ENCODE results near the gene NFAM1. TPM values are rescaled to one million over a fixed set of nuclear protein-coding genes. Genes with fewer than 3 reads are reported as not detected.
A peak's percentile ranks its signal among the peaks of the same experiment; 100 is the strongest.

NFAM1 gene
- total and polyA plus RNA-seq, 3 donors from 2014 or later = 0.71 to 2.8 (median 1.2) TPM

DNA sequence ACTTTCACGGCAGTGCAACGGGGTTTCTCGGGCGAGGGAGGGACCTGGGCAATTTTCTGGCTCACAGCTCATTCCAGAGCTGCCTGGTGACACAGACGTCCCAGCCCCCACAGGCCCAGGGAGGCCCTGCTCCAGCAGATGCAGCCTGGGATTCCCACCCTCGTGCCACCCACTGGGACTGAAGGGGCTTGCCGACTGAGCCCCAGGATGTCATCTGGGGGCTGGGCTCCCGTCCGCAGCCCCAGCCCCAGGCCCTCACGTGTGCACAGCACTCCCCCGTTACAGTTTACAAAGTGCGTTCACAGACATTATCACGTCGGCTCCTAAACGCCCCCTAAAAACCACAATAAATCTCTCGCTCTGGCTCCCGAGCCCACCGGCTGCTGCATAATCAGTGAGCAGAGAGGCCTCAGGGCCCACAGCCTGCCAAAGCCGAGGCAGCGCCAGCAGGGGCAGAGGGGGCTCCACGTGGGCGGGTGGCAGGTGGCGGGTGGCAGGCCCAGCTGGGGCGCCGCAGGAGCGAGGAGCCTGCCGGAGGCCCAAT, 84.8 kb downstream of the NFAM1 start:
- 72 to 78% methylated on average over 21 to 23 of the region's 27 CpGs for WGBS, 2 donors
- H3K27ac ChIP-seq = no peak overlapping the region
- no peak overlapping the region for H3K4me3 ChIP-seq
- H3K27me3 ChIP-seq = no peaks in the 10 kb centered on the region
- no peaks in the 10 kb centered on the region for H3K4me1 ChIP-seq
- H3K9me3 ChIP-seq = no peaks in the 10 kb centered on the region
- no peak for TF ChIP-seq POLR2A (IDR thresholded peaks at IDR 0.05)
- no peak for TF ChIP-seq CTCF (IDR thresholded peaks at IDR 0.05)
- intact Hi-C loops (cut with DNase I; ENCODE audit: low total_unique reads) = no loop called here
- no peaks in the 10 kb centered on the region for H3K36me3 ChIP-seq (ENCODE audit: low read depth, missing control alignments)
- no peak for DNase-seq

DNA sequence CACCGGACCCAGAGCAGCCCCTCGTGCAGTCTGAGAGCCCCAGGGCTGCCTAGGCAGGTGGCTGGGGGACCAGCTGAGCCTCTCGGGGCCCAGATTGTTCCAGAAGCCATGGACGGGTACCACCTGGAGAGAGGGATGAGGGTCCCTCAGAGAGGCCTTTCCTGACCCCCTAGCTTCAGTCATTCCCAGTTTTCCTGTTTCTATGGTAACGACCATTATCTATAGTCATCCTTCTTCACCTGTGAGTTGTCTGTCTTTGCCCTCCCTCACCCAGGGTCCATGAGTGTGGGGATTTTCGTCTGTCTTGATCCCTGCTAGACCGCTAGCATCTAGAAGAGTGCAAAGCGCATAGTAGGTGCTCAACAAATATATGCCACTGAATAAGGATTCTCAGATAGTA, 85.5 kb downstream of the NFAM1 start:
- no peak for DNase-seq
- H3K36me3 ChIP-seq (ENCODE audit: low read depth, missing control alignments) = no peaks in the 10 kb centered on the region
- TF ChIP-seq CTCF (IDR thresholded peaks at IDR 0.05) (no peak), POLR2A (IDR thresholded peaks at IDR 0.05) (no peak)
- H3K27ac ChIP-seq = no peak overlapping the region
- H3K9me3 ChIP-seq = no peaks in the 10 kb centered on the region
- no peaks in the 10 kb centered on the region for H3K4me1 ChIP-seq
- WGBS, 2 donors = 82 to 88% methylated on average over 4 to 8 of the region's 8 CpGs
- H3K4me3 ChIP-seq = no peak overlapping the region
- intact Hi-C loops (cut with DNase I; ENCODE audit: low total_unique reads) = no loop called here
- no peaks in the 10 kb centered on the region for H3K27me3 ChIP-seq

DNA sequence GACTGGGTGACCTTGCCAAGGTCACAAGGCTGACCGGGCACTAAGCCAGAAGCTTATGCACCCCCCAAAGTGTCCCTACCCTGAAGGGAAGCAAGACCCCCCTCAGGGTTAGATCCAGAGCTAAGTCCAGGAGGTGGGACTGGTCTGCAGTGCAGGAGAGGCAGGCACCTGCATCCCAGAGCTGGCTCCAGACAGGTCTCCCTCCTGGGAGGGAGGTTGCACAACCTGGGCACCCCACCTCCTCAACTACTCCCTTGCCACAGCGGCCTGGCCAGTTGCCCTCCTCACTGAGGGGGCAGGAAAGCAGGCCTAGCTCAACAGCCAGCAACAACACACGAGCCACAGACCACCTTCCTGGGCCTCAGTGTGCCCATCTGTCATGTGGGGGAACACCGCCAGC, 86.7 kb downstream of the NFAM1 start:
- H3K27ac ChIP-seq = no peak overlapping the region
- no peak for DNase-seq
- H3K36me3 ChIP-seq (ENCODE audit: low read depth, missing control alignments) = no peaks in the 10 kb centered on the region
- 70 to 86% methylated on average over 4 of the region's 4 CpGs for WGBS, 2 donors
- H3K4me1 ChIP-seq = no peaks in the 10 kb centered on the region
- no peaks in the 10 kb centered on the region for H3K27me3 ChIP-seq
- no peak overlapping the region for H3K4me3 ChIP-seq
- TF ChIP-seq CTCF (IDR thresholded peaks at IDR 0.05) (no peak), POLR2A (IDR thresholded peaks at IDR 0.05) (no peak)
- intact Hi-C loops (cut with DNase I; ENCODE audit: low total_unique reads) = no loop called here
- H3K9me3 ChIP-seq = no peaks in the 10 kb centered on the region

- intact Hi-C loops (cut with DNase I; ENCODE audit: low total_unique reads) = no loop called here
- Histone ChIP-seq H3K4me3 (peak overlapping the region; percentile 31 to 36), H3K27ac (peak overlapping the region in 1 of 2 donors; percentile 15), H3K9me3 (no peaks in the 10 kb centered on the region), H3K27me3 (no peaks in the 10 kb centered on the region), H3K36me3 (ENCODE audit: low read depth, missing control alignments) (no peaks in the 10 kb centered on the region), H3K4me1 (no peaks in the 10 kb centered on the region)
- WGBS, 2 donors = 26 to 43% methylated on average over 27 to 31 of the region's 31 CpGs
- TF ChIP-seq POLR2A (IDR thresholded peaks at IDR 0.05) (no peak), CTCF (IDR thresholded peaks at IDR 0.05) (no peak)
- peak; percentile 39 for DNase-seq
Observed at GRCh38 chr22:42344361-42344905, 87.8 kb downstream of the NFAM1 start.

DNA sequence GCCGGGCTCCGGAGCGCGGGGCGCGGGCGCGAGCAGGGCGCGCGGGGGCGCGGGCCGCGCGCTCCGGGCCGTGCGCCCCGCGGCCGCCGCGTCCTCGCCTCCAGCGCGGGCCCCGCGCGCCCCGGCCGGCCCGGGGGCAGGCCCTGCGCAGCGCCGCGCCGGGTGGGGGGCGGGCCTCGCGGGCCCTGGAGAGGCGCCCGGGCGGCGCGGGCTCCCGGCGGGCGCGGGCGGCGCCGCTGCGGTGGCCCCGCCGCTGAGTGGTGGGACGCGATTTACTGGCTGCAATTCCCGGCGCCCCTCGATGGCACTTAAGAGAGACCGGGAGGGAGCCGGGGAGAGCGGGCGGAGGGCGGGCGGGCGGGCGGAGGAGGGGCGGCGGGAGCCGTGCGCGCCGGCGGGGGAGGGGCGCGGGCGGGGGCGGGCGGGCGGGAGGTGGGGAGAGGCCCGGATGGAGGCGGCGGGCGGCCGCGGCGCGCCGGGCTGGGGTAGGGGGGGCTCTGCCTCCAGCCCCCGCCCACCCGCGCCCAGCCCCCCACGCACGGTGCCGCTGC, 88.6 kb downstream of the NFAM1 start:
- H3K27me3 ChIP-seq = no peaks in the 10 kb centered on the region
- DNase-seq = no peak
- TF ChIP-seq CTCF (IDR thresholded peaks at IDR 0.05) (no peak), POLR2A (IDR thresholded peaks at IDR 0.05) (no peak)
- H3K9me3 ChIP-seq = no peaks in the 10 kb centered on the region
- H3K36me3 ChIP-seq (ENCODE audit: low read depth, missing control alignments) = no peaks in the 10 kb centered on the region
- 0% methylated on average over 5 of the region's 97 CpGs; no CpG with 5 or more reads in 1 of the 2 donors for WGBS, 2 donors
- intact Hi-C loops (cut with DNase I; ENCODE audit: low total_unique reads) = no loop called here
- peak overlapping the region; percentile 31 to 36 for H3K4me3 ChIP-seq
- H3K27ac ChIP-seq = peak overlapping the region in 1 of 2 donors; percentile 15
- H3K4me1 ChIP-seq = no peaks in the 10 kb centered on the region
